ENCODE results near the gene TACC2.

Gene TACC2

DNA sequence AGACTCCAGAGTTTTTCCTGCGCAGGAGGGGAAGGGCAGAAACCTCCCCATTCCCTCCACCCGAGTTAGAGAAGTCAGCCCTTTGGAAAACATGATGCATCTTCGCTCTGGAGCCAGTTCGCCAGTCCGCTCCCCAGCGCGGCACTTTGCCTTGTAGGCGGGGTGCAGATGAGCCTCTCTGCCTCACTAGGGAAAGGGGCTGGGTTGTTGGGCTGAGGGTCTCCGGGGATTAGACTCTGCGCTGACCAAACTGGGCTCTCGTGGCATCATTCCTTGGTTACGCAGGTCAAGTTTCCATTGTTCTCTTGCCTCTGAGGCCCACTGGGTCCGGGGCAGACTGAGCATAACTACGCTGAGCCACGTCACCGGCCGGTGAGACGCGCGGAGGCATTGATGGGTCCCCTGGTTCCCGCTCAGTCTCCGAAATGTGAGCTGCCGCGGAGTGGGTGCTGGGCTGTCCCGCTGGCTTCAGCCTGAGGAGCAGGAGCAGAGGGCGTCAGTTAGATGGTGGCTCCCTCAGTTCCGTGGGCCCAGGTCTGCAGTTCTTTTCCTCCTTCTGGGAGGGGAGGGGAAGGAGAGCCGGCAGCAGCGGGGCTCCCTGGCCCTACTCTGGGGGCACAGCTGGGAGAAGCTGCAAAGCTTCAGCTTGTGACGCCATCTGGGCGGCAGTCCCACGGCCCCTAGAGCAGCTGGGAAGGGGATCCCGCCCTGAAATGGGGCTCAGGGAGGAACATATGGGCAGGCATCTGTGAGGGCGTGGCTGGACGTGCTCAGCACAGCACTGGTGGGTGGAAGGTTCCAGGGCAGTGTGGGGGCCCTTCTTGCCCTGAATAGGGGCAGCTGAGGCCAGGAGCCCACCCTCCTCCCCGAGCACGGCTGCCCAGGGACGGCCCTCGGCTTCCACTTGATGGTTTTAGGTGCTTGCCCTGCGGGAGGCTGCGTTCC, 160.9 kb downstream of the TACC2 start:
- no peak for DNase-seq

DNA sequence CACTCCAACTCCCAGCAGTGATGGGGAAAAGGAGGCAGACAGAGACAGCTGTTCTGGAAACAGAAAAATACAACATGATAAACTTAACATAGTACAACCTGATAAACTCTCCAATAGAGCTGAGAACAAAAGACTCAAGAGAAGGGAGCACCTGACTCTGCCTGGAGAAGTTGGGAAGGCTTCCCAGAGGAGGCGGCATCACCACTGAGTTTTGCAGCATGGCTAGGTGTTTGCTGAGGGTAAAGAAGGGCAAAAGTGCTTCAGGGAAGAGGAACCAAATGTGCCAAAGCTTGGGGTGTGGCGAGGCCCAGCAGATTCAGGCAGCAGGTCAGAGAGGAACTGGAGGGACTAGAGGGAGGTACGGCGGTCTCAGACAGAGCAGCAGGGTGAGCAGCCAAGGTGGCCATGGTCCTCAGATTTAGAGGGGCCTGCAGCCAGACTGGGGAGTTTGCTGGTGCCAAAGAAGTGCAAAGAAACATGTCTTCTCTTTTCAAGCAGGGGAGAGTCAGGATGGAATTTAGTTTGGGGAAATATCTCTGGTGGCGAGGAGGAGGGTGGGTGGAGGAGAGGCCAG, 162.2 kb downstream of the TACC2 start:
- DNase-seq = no peak

- DNase-seq = no peak
These were observed 163.6 kb downstream of the TACC2 start for GRCh38 chr10:122152544-122152943.

DNA sequence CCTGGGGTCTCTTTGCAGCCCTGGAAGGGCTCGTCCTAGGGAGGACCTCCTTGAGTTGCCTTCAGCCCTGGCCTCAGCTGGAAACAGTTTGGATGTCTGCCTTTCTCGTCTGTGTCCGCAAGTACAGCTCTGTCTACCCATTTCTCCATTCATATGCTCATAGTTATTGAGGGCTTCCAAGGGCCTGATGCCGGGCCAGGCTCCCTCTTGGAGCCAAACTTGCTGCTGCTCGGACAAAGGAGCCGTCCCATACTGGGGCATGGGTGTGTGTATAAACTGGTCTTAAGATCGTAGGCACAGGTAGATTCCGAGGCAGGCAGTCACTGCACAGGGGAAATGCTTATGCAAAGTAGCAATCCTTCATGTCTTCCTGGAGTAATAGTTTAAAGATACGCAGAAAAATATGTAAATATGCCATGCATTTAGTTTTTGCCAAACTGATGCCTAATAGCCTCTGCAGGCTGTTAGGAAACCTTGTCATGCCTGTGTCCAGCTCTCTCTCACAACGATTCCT, 165.1 kb downstream of the TACC2 start:
- no peak for DNase-seq

DNA sequence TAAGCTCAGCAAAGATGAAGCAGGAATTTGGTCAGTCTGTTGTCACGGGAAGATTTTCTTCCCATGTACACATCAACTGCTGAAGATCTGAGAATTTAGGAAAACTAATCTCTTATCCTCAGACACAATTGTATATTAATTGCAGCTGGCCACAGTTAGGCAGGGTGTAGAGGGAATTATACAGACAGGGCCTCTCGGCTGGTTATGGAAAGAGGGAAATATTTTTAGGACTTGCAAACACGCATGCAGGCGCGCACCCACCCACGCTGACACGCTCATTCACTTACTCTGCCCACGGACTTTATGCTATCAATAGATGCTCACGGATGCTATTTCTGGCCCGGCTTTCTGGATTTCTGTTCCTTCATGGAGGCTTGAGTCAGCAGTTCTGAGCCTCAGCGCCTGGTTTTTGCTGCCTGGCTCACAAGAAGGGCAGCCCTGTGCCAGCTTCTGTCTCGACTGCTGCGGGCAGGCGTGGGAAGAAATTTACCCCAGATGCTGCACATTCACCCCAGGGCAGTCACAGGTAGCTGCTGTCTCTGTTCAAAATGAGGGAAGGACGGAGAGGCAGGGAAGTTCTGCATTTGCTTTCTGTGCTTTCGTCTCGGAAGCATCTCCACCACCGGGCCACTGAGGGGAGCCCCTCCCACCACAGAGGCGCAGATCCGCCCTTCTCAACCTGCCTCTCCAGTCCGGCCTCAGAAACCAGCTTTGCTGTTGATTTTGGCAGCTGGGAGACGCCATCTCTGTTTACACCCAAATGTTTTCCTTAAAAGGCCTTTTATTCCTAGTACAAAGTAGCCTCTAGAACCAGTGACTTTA, 165.8 kb downstream of the TACC2 start:
- DNase-seq = no peak

GRCh38 chr10:122157451-122157850, 168.5 kb downstream of the TACC2 start:
- DNase-seq = no peak

- no peak for DNase-seq
These were observed 169.4 kb downstream of the TACC2 start for GRCh38 chr10:122158362-122158761.

GRCh38 chr10:122159141-122159970, 170.4 kb downstream of the TACC2 start:
- DNase-seq = no peak

DNA sequence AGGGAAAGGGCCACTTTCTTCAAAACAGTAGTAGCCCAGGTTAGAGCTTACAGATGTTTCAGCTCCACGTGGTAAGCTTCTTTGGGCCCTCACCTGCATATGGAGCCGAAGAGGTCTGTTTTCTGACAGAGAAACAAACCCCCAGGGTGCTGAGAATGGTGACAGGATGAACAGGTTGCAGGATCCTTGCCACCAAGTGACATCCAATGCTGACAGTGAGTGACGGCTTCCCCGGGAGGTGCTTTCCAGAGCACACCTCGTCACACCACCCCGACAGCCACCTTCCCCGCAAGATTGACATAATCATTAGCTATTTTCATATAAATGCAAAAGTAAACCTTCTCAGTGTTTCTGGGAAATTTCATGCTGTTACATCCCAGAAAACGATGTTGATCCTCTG, 172.8 kb downstream of the TACC2 start:
- no peak for DNase-seq

GRCh38 chr10:122162671-122163173, 173.8 kb downstream of the TACC2 start:
- no peak for DNase-seq

- peak; percentile 12 for DNase-seq
These were observed 174.4 kb downstream of the TACC2 start for GRCh38 chr10:122163174-122164022.

GRCh38 chr10:122164023-122164601, 175.1 kb downstream of the TACC2 start:
- DNase-seq = peak; percentile 47

DNA sequence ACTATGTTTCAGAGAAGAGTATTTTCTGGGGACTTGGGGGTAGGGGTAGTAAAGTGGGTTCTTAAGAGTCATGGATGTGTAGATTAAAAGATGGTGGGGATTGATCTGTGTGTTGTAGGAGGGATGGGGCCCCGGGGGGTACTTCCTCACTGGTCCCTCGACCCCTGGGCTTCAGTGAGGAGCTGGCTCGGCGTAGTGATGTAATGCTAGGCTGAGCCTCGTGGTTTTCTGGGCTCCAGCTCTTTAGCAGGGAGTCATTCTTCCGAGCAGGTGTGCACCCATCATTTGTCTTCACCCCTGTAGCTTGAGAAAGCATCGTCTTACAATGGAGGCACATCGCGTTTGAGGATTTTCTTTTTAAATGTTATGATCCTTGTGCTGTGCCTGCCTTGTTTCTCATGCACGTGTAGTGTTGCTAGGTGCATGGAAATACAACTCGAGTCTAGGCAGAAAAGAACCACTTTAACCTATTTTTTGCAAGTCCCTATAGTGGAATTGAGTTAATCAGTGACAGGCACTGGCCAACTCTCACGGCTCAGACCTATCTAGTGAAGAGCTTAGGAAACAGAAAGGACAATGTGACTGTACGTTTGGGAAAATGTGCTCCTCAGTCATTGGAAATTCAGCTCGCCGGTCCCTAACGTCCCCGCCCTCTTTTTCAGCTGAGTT, 176.0 kb downstream of the TACC2 start:
- no peak for DNase-seq

DNA sequence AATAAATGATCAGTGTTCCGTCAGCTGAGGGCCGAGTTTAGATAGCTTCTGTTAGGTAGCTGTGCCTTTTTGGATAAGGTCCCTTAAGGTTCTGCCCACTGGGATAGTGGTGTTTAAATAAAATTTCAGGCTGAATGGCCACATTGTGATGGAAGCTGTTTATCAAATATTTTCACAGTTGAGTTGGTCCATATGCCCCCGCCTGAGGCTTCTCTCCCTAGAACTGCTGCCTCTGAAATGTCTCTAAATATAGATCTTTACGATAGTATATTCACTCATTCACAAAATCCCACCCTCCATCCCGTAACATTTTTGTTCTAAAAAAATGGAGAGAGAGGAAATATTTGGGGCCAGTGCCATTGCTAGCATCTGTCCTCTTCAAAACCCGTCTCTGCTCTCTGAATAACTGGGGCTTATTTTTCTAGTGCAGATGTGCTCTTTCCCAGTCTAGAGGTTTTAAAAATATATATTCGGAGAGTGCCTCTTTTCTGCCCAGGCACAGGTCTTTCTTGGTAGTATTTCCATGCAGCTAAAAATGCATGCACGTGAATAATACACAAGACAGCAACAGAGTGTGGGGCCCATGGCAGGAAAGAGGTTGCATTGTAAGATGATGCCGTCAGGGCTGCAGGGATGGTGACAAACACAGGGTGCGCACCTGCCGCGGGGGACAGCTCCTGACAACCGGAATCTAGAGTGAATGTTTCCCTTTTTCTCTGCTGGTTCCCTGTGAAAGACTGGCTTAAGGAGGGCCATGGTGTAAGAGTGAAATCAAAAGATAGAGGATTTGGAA, 176.7 kb downstream of the TACC2 start:
- no peak for DNase-seq

DNA sequence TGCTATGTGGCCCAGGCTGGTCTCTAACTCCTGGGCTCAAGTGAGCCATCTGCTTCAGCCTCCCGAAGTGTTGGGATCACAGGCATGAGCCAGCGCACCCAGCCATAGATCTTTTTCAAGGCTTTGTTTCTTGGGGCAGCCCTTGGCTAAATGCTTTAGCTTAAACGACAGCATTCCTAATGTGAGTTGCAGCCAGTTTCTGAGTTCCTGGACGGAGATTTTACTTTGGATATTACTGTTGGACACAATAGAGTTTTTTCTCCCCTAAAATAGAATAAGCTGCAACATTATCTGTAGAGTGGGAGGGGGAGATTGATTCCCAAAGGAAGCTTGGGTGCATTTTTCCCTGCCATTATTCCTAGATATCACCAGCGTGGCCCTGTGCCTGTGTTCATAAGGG, 179.1 kb downstream of the TACC2 start:
- no peak for DNase-seq

- no peak for DNase-seq
These were observed 179.8 kb downstream of the TACC2 start for GRCh38 chr10:122168598-122169394.

DNA sequence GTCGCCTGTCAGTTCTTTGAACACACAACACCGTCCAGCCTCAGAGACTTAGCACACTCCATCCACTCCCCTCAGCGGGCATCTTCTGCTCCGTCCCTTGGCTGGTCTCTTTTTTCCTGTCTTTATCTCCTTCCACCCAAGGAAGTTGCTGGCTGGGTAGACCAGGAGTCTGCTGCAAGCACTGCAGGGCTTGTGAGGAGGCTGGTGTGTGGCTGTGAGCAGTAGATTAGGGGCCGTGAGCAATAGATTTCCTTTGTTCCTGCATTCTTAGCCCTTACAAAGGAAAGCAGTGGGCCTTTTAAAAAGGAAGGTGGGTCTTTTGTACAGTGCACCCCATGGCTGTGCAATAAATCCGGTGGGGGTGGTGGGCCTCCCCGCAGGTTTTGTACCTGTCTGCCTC, 181.8 kb downstream of the TACC2 start:
- no peak for DNase-seq

GRCh38 chr10:122171302-122172075, 182.5 kb downstream of the TACC2 start:
- DNase-seq = no peak

Data from NCI-H2107 (cell line).